PC-9 (cell line): ENCODE measurements around the gene ADNP. TPM values are rescaled to one million over a fixed set of nuclear protein-coding genes. Genes with fewer than 3 reads are reported as not detected.

ENCODE experiments used
- BruUV-seq: library from RNA; stranded (reverse); fragments of 400-500 nt; replicated peaks from 2 replicates; lab custom pipeline; 2021; lab: Mats Ljungman, UMichigan
- CTCF ChIA-PET: fragments of 300-600 bp; sonication (Branson Sonifier 250); formaldehyde crosslinking; loops from one replicate; lab custom pipeline; 2022; ENCODE audit warnings: antibody characterized with exemption; lab: Charles Lee
- POLR2A ChIA-PET: fragments of 300-600 bp; sonication (Branson Sonifier 250); formaldehyde crosslinking; loops from one replicate; lab custom pipeline; 2022; ENCODE audit warnings: antibody characterized with exemption; ENCODE audit not compliant: unreplicated experiment; lab: Charles Lee
- DNase-seq, 2 experiments: peaks; one replicate each; pipeline versions ENCODE4 v3.0.0 to v3.0.0-alpha.2; 2015 to 2022; ENCODE audit warnings: mixed read lengths in 1 of 2
- H2AFZ ChIP-seq: fragments of 200-600 bp; sonication (generic); 2 replicates; pipeline ENCODE4 v1.8.1; 2017; ENCODE audit warnings: antibody characterized with exemption
- H3F3A ChIP-seq: fragments of 200-600 bp; sonication (generic); 2 replicates; pipeline ENCODE4 v1.8.1; 2017; ENCODE audit warnings: antibody characterized with exemption, mild to moderate bottlenecking, low read depth; ENCODE audit not compliant: insufficient read depth
- H3K27ac ChIP-seq: fragments of 200-600 bp; sonication (generic); 2 replicates; pipeline ENCODE4 v1.6.1; 2016; ENCODE audit warnings: mixed run types
- H3K27me3 ChIP-seq: fragments of 200-600 bp; sonication (generic); 2 replicates; pipeline ENCODE4 v1.6.1; 2016; ENCODE audit warnings: low read depth, mixed run types; ENCODE audit not compliant: insufficient read depth
- H3K36me3 ChIP-seq: fragments of 200-600 bp; sonication (generic); 2 replicates; pipeline ENCODE4 v1.6.1; 2016; ENCODE audit warnings: low read depth, mixed run types
- H3K4me1 ChIP-seq: fragments of 200-600 bp; sonication (generic); replicated peaks from 2 replicates; pipeline ENCODE4 v1.6.1; 2016; ENCODE audit warnings: mixed run types; ENCODE audit not compliant: insufficient read depth
- H3K4me2 ChIP-seq: fragments of 200-600 bp; sonication (generic); 2 replicates; pipeline ENCODE4 v1.6.1; 2017; ENCODE audit warnings: mixed run types
- H3K4me3 ChIP-seq: fragments of 200-600 bp; sonication (generic); 2 replicates; pipeline ENCODE4 v1.6.1; 2016; ENCODE audit warnings: mixed run types
- H3K79me2 ChIP-seq: fragments of 200-600 bp; sonication (generic); 2 replicates; pipeline ENCODE4 v1.6.1; 2017; ENCODE audit warnings: low read depth, mixed run types
- H3K9me2 ChIP-seq: fragments of 200-600 bp; sonication (generic); 2 replicates; pipeline ENCODE4 v1.8.1; 2017; ENCODE audit warnings: mild to moderate bottlenecking; ENCODE audit not compliant: insufficient read depth
- H3K9me3 ChIP-seq: fragments of 200-600 bp; sonication (generic); 2 replicates; pipeline ENCODE4 v1.8.1; 2016; ENCODE audit warnings: low read depth; ENCODE audit not compliant: insufficient read depth
- H4K20me1 ChIP-seq: fragments of 200-600 bp; sonication (generic); 2 replicates; pipeline ENCODE4 v1.8.1; 2017; ENCODE audit not compliant: insufficient read depth
- EZH2 ChIP-seq: fragments of 200-600 bp; sonication (generic); IDR thresholded peaks from 2 replicates; pipeline ENCODE4 v1.8.0; 2017; ENCODE audit warnings: antibody characterized with exemption, low read depth
- intact Hi-C: fragments of 100-400 bp; cut with micrococcal nuclease; formaldehyde crosslinking; loops from one replicate; pipeline ENCODE4 v1.10.0; 2022; ENCODE audit not compliant: unreplicated experiment
- total RNA-seq: library from RNA; stranded (reverse); gene quantifications from 2 replicates; pipeline ENCODE4 v1.2.3, GENCODE V29; 2021
- TF ChIP-seq, protein P1 (sequence below): fragments of 200-600 bp; sonication (generic); conservative IDR thresholded peaks from 2 replicates; pipeline ENCODE4 v1.6.1; 2017; ENCODE audit warnings: mixed run types, antibody characterized with exemption, mild to moderate bottlenecking, moderate library complexity

Gene ADNP
- total RNA-seq, 1 experiment from 2014 or later = 104 TPM

- H3K9me3 ChIP-seq = no peaks in the 10 kb centered on the region
- peaks cover 22% of the 10 kb centered on the region for H3K36me3 ChIP-seq
- H3K9me2 ChIP-seq = no peaks in the 10 kb centered on the region
- no peak overlapping the region for H3K4me2 ChIP-seq
- no peaks in the 10 kb centered on the region for H3K79me2 ChIP-seq
- peaks cover 25% of the 10 kb centered on the region; the same call in 1 of the 2 replicates for H4K20me1 ChIP-seq
- no peaks in the 10 kb centered on the region for H3K27me3 ChIP-seq
- no peak for DNase-seq
- CTCF ChIA-PET = no interaction called here
- BruUV-seq = no TSS peak
- intact Hi-C loops = no loop called here
- no peak overlapping the region for H2AFZ ChIP-seq
- TF ChIP-seq EZH2 = no peak
- TF ChIP-seq, protein P1, sequence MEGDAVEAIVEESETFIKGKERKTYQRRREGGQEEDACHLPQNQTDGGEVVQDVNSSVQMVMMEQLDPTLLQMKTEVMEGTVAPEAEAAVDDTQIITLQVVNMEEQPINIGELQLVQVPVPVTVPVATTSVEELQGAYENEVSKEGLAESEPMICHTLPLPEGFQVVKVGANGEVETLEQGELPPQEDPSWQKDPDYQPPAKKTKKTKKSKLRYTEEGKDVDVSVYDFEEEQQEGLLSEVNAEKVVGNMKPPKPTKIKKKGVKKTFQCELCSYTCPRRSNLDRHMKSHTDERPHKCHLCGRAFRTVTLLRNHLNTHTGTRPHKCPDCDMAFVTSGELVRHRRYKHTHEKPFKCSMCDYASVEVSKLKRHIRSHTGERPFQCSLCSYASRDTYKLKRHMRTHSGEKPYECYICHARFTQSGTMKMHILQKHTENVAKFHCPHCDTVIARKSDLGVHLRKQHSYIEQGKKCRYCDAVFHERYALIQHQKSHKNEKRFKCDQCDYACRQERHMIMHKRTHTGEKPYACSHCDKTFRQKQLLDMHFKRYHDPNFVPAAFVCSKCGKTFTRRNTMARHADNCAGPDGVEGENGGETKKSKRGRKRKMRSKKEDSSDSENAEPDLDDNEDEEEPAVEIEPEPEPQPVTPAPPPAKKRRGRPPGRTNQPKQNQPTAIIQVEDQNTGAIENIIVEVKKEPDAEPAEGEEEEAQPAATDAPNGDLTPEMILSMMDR = no peak
- no peak overlapping the region for H3K4me3 ChIP-seq
- no peak overlapping the region for H3K27ac ChIP-seq
- no peaks in the 10 kb centered on the region for H3K4me1 ChIP-seq
- peaks cover 19% of the 10 kb centered on the region; the same call in 1 of the 2 replicates for H3F3A ChIP-seq
- POLR2A ChIA-PET = no interaction called here
Observed at GRCh38 chr20:50886184-50886790, 45.0 kb downstream of the ADNP start.

GRCh38 chr20:50885781-50886180, 45.5 kb downstream of the ADNP start:
- Histone ChIP-seq H3K79me2 (no peaks in the 10 kb centered on the region), H2AFZ (no peak overlapping the region), H3K4me1 (no peaks in the 10 kb centered on the region), H3K9me2 (no peaks in the 10 kb centered on the region), H3K36me3 (peaks cover 20% of the 10 kb centered on the region), H3K27me3 (no peaks in the 10 kb centered on the region), H3K4me2 (no peak overlapping the region), H4K20me1 (peaks cover 21% of the 10 kb centered on the region; the same call in 1 of the 2 replicates), H3K27ac (no peak overlapping the region), H3K9me3 (no peaks in the 10 kb centered on the region), H3F3A (peaks cover 15% of the 10 kb centered on the region; the same call in 1 of the 2 replicates), H3K4me3 (no peak overlapping the region)
- CTCF ChIA-PET = no interaction called here
- no TSS peak for BruUV-seq
- no peak for TF ChIP-seq EZH2
- TF ChIP-seq, protein P1 = no peak
- DNase-seq = no peak
- POLR2A ChIA-PET = no interaction called here
- intact Hi-C loops = no loop called here

DNA sequence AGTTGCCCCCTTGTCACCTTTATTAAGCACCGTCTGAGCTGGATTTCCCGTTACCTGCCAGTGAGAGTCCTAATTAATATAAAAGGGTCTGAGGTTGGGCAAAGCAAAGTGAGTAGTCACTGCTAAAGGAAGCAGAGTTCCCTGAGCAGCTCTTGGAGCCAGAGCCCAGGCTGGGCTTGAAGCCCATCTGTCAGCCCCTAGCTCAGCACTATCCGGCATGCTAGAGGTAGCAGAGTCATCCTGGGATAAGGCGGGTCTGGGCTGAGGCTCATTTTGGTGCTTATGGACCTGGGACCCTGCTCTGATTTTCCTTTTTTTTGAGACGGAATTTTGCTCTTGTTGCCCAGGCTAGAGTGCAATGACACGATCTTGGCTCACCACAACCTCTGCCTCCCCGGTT, 46.2 kb downstream of the ADNP start:
- no peaks in the 10 kb centered on the region for H3K79me2 ChIP-seq
- ChIA-PET CTCF (no interaction called here), POLR2A (interaction anchor here (0.7 kb wide), 1 partner anchor 9 kb away, joined by 5 read pairs; no protein-coding TSS in a partner anchor)
- no peaks in the 10 kb centered on the region for H3K4me1 ChIP-seq
- no peak overlapping the region for H3K27ac ChIP-seq
- intact Hi-C loops = no loop called here
- no peak overlapping the region for H3K4me2 ChIP-seq
- no peak for DNase-seq
- no peak overlapping the region for H3K4me3 ChIP-seq
- no peaks in the 10 kb centered on the region for H3K9me2 ChIP-seq
- no peaks in the 10 kb centered on the region for H3K9me3 ChIP-seq
- H2AFZ ChIP-seq = no peak overlapping the region
- peaks cover 13% of the 10 kb centered on the region for H3K36me3 ChIP-seq
- BruUV-seq = no TSS peak
- H4K20me1 ChIP-seq = peaks cover 16% of the 10 kb centered on the region; the same call in 1 of the 2 replicates
- H3F3A ChIP-seq = peaks cover 15% of the 10 kb centered on the region; the same call in 1 of the 2 replicates
- no peak for TF ChIP-seq EZH2
- TF ChIP-seq, protein P1 = no peak
- no peaks in the 10 kb centered on the region for H3K27me3 ChIP-seq
